OCI-LY3 (cell line): ENCODE measurements around the gene COPS2.

Experiments
- H2AFZ ChIP-seq: fragments of 200-600, 300-600 bp; shearing (Covaris generic); 2 replicates; pipeline ENCODE4 v1.6.0; 2014; ENCODE audit warnings: antibody characterized with exemption, low read depth, low read length
- H3K27ac ChIP-seq: fragments of 200-600, 300-600 bp; sonication (generic); 2 replicates; pipeline ENCODE4 v1.5.1; 2014; ENCODE audit warnings: mild to moderate bottlenecking, low read length, moderate library complexity, mixed read lengths
- H3K27me3 ChIP-seq: fragments of 200-600, 300-600 bp; sonication (generic); 2 replicates; pipeline ENCODE4 v1.6.1; 2014; ENCODE audit warnings: low read depth, low read length, mixed read lengths
- H3K36me3 ChIP-seq: fragments of 200-600, 300-600 bp; sonication (generic); replicated peaks from 2 replicates; pipeline ENCODE3; 2014; ENCODE audit warnings: low read depth, low read length, mixed read lengths
- H3K4me1 ChIP-seq: fragments of 300-600, 200-600 bp; sonication (generic); 2 replicates; pipeline ENCODE4 v1.6.1; 2014; ENCODE audit warnings: low read length, mixed read lengths
- H3K4me2 ChIP-seq: fragments of 200-600, 300-600 bp; sonication (generic); 2 replicates; pipeline ENCODE4 v1.6.1; 2014; ENCODE audit warnings: low read length, mixed read lengths
- H3K4me3 ChIP-seq: fragments of 300-600, 200-600 bp; sonication (generic); 2 replicates; pipeline ENCODE4 v1.5.1; 2014; ENCODE audit warnings: antibody characterized with exemption, mild to moderate bottlenecking, low read length, moderate library complexity
- H3K79me2 ChIP-seq: fragments of 300-600, 200-600 bp; shearing (Covaris generic); 2 replicates; pipeline ENCODE4 v1.6.1; 2014; ENCODE audit warnings: mild to moderate bottlenecking, low read length, mixed read lengths
- H3K9ac ChIP-seq: fragments of 300-600, 200-600 bp; shearing (Covaris generic); 2 replicates; pipeline ENCODE4 v1.6.0; 2014; ENCODE audit warnings: mild to moderate bottlenecking, low read length, moderate library complexity
- H3K9me3 ChIP-seq: fragments of 200-600, 300-600 bp; shearing (Covaris generic); 2 replicates; pipeline ENCODE4 v1.6.1; 2014; ENCODE audit warnings: low read length, mixed read lengths; ENCODE audit not compliant: insufficient read depth
- H4K20me1 ChIP-seq: fragments of 200-600, 300-600 bp; sonication (generic); 2 replicates; pipeline ENCODE4 v1.6.1; 2016; ENCODE audit warnings: low read length, mixed read lengths; ENCODE audit not compliant: insufficient read depth
- CTCF ChIP-seq: fragments of 200-600, 300-600 bp; sonication (generic); IDR thresholded peaks from 2 replicates; pipeline ENCODE4 v1.5.1; 2014; ENCODE audit warnings: antibody characterized with exemption, low read length, low read depth
- EZH2phosphoT487 ChIP-seq: fragments of 200-600 bp; shearing (Covaris generic); IDR thresholded peaks from 2 replicates; pipeline ENCODE4 v1.6.1; 2018; ENCODE audit warnings: antibody characterized with exemption, mixed run types, low read depth

COPS2 gene

DNA sequence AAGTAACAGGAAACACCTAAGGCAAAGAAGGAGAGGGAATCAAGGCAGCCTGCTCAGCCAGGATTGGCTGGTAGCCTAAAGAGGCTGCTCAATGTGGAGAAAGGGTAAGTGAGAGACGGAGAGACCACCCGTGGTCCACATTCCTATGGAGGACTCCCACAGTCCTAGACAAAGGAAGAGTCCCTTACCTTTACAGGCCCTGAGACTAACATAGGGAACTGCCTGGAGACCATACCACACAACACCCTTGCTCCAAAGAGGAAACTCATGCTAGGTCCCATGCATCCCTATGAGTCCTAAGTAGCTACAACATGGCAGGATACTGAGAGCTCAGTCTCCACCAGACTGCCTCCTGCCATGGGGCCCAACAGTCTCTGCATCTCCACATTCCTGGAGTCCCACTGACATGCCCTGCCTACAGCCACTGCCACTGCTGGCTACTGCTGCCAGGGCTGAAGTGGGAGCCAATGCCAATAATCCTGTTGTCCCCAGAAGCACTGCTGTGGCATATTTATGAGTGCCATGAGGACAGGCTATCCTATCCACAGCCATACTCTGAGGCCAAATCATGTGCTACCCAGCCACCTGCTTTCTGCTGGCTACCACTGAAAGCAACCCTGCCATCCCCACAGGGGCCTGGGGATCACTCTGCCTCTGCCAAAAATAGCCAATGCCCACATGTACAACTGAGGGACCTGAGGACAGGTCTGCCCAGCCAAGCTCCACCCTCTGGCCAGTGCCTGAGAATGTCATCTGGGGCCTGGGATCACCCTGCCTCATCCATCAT, 45.0 kb downstream of the COPS2 start:
- Histone ChIP-seq H3K9me3 (no peaks in the 10 kb centered on the region; the same call in 1 of the 2 replicates), H3K27me3 (no peaks in the 10 kb centered on the region), H3K36me3 (peaks cover 45% of the 10 kb centered on the region), H3K27ac (no peak overlapping the region), H3K4me3 (no peak overlapping the region), H3K4me2 (no peak overlapping the region), H4K20me1 (no peaks in the 10 kb centered on the region), H3K79me2 (peaks cover 21% of the 10 kb centered on the region), H2AFZ (no peak overlapping the region), H3K9ac (no peak overlapping the region), H3K4me1 (no peaks in the 10 kb centered on the region)
- TF ChIP-seq EZH2phosphoT487: no peak
- TF ChIP-seq CTCF: no peak

GRCh38 chr15:49103002-49103401, 52.4 kb downstream of the COPS2 start:
- Histone ChIP-seq H3K4me1 (no peaks in the 10 kb centered on the region), H4K20me1 (no peaks in the 10 kb centered on the region), H2AFZ (no peak overlapping the region), H3K27ac (no peak overlapping the region), H3K9me3 (no peaks in the 10 kb centered on the region), H3K36me3 (peaks cover 44% of the 10 kb centered on the region), H3K4me2 (no peak overlapping the region), H3K27me3 (no peaks in the 10 kb centered on the region), H3K4me3 (no peak overlapping the region), H3K79me2 (no peaks in the 10 kb centered on the region), H3K9ac (no peak overlapping the region)
- no peak for TF ChIP-seq CTCF
- TF ChIP-seq EZH2phosphoT487: no peak

- Histone ChIP-seq H3K4me3 (no peak overlapping the region), H3K27ac (no peak overlapping the region), H3K27me3 (no peaks in the 10 kb centered on the region), H2AFZ (no peak overlapping the region), H3K79me2 (no peaks in the 10 kb centered on the region), H3K9ac (no peak overlapping the region), H3K4me1 (no peaks in the 10 kb centered on the region), H3K4me2 (no peak overlapping the region), H4K20me1 (no peaks in the 10 kb centered on the region), H3K9me3 (no peaks in the 10 kb centered on the region), H3K36me3 (peaks cover 44% of the 10 kb centered on the region)
- no peak for TF ChIP-seq CTCF
- no peak for TF ChIP-seq EZH2phosphoT487
These were observed 53.9 kb downstream of the COPS2 start for GRCh38 chr15:49101536-49101935.

DNA sequence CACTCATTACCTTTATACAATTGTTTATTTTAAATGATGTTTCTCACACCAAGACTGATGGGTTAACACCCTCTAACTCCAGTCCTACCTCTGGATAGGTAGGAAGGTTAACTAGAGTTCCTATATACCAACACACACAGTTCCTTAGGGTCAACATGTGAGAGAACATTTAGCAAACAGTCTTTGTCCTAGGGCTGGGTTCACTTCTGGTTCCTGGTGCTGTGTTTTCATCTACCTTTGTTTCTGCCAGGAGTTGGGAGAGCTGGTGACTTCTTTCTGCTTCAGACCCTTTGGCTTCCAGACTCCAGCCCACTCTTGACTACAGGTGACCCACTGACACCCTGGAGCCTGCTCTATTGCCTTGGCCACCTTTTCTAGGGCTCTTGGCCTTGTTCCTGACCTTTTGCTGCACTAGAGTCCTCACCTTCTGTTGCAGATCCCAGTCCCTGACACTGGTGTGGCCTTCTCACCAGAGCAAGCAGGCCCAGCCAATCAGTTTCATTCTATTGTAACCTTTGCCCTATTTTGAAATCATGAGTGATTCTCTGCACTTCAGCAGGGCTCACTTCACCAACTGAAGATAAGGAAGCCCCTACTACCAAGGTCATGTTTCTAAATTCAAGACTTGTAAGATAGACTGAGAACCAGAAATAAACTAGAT, 59.2 kb downstream of the COPS2 start:
- H3K9ac ChIP-seq: no peak overlapping the region
- TF ChIP-seq CTCF (no peak), EZH2phosphoT487 (no peak)
- no peak overlapping the region for H3K4me3 ChIP-seq

More for the DNA sequence above, 59.2 kb downstream of the COPS2 start:
- Histone ChIP-seq H3K4me2 (no peak overlapping the region), H3K27me3 (no peaks in the 10 kb centered on the region), H3K9me3 (no peaks in the 10 kb centered on the region), H3K79me2 (no peaks in the 10 kb centered on the region), H3K27ac (no peak overlapping the region), H3K36me3 (peaks cover 21% of the 10 kb centered on the region), H4K20me1 (no peaks in the 10 kb centered on the region), H3K4me1 (no peaks in the 10 kb centered on the region), H2AFZ (no peak overlapping the region)
